HepG2 (cell line): ENCODE results near the gene APRT. TPM values are rescaled to one million over a fixed set of nuclear protein-coding genes. Genes with fewer than 3 reads are reported as not detected.

ENCODE experiments used
- HMGA1 ChIP-seq: sonication (generic); formaldehyde crosslinking; conservative IDR thresholded peaks from 2 replicates; pipeline ENCODE4 v1.4.0; 2020; ENCODE audit warnings: missing genetic modification reagents
- JDP2 ChIP-seq: sonication (generic); formaldehyde crosslinking; IDR thresholded peaks from 2 replicates; pipeline ENCODE4 v1.8.1; 2022; ENCODE audit warnings: missing genetic modification reagents, borderline replicate concordance
- KDM4B ChIP-seq: sonication (generic); formaldehyde crosslinking; IDR thresholded peaks from 2 replicates; pipeline ENCODE4 v1.4.0; 2020; ENCODE audit warnings: missing genetic modification reagents
- MXI1 ChIP-seq: IDR thresholded peaks from 3 replicates; pipeline ENCODE4 v1.6.1; 2012; ENCODE audit warnings: low read depth, low read length, inconsistent platforms, borderline replicate concordance
- PHF21A ChIP-seq: sonication (generic); formaldehyde crosslinking; IDR thresholded peaks from 2 replicates; pipeline ENCODE4 v1.5.0; 2020; ENCODE audit warnings: mild to moderate bottlenecking, missing genetic modification reagents
- RFXAP ChIP-seq: sonication (generic); formaldehyde crosslinking; IDR thresholded peaks from 2 replicates; pipeline ENCODE4 v1.4.0; 2020; ENCODE audit warnings: missing genetic modification reagents, borderline replicate concordance
- SALL2 ChIP-seq: sonication (generic); formaldehyde crosslinking; IDR thresholded peaks from 2 replicates; pipeline ENCODE4 v1.8.1; 2023; ENCODE audit warnings: mild to moderate bottlenecking, missing genetic modification reagents, inconsistent platforms
- SKI ChIP-seq: fragments of 450-650 bp; IDR thresholded peaks from one replicate; pipeline ENCODE4 v1.6.1; 2018; ENCODE audit warnings: mild to moderate bottlenecking; ENCODE audit not compliant: partially characterized antibody
- ZNF768 ChIP-seq: sonication (generic); formaldehyde crosslinking; IDR thresholded peaks from 2 replicates; pipeline ENCODE4 v1.4.0; 2020; ENCODE audit warnings: missing genetic modification reagents
- ZNF782 ChIP-seq: sonication (generic); formaldehyde crosslinking; IDR thresholded peaks from 2 replicates; pipeline ENCODE4 v1.4.0; 2020; ENCODE audit warnings: missing genetic modification reagents, mild to moderate bottlenecking, borderline replicate concordance
- ZZZ3 ChIP-seq: sonication (generic); formaldehyde crosslinking; IDR thresholded peaks from 2 replicates; pipeline ENCODE4 v1.4.0; 2020; ENCODE audit warnings: missing genetic modification reagents, mild to moderate bottlenecking, borderline replicate concordance
- polyA plus RNA-seq, 8 experiments: library from polyadenylated mRNA; depleted of rRNA in 3 of 8; stranded (reverse) in 7 of 8; unstranded in 1 of 8; fragments of >200 nt; fragmentation: Illumina TruSeq in 4 of 8; extraction: Trizol in 4 of 8; gene quantifications; 2 replicates each; pipeline versions ENCODE4 v1.2.1 to v1.2.3, GENCODE V29; 2011 to 2016; ENCODE audit warnings: low read depth in 4 of 8, missing spikeins in 1 of 8, mixed read lengths in 1 of 8; ENCODE audit not compliant: insufficient read depth in 1 of 8
- total RNA-seq, 5 experiments: library from RNA; depleted of rRNA; stranded (reverse); fragments of >200 nt; fragmentation: Illumina TruSeq; extraction: Trizol; gene quantifications; 2 replicates each; pipeline ENCODE4 v1.2.3, GENCODE V29; 2016; ENCODE audit warnings: low read depth in 1 of 5
- TF ChIP-seq, protein P1 (sequence below): sonication (generic); formaldehyde crosslinking; IDR thresholded peaks from 2 replicates; pipeline ENCODE4 v1.5.0; 2020; ENCODE audit warnings: mild to moderate bottlenecking, missing genetic modification reagents, borderline replicate concordance
- TF ChIP-seq, protein P2 (sequence below): sonication (generic); formaldehyde crosslinking; IDR thresholded peaks from 2 replicates; pipeline ENCODE4 v1.4.0; 2020; ENCODE audit warnings: missing genetic modification reagents
- TF ChIP-seq, protein P3 (sequence below): IDR thresholded peaks from 2 replicates; pipeline ENCODE4 v1.4.0; 2020; ENCODE audit warnings: mild to moderate bottlenecking, missing genetic modification reagents

APRT gene
- total and polyA plus RNA-seq, 2 of the 13 experiments (the other 11 are each of a cell fraction or from before 2014, with no cell fraction given), result 155 to 242 TPM

DNA sequence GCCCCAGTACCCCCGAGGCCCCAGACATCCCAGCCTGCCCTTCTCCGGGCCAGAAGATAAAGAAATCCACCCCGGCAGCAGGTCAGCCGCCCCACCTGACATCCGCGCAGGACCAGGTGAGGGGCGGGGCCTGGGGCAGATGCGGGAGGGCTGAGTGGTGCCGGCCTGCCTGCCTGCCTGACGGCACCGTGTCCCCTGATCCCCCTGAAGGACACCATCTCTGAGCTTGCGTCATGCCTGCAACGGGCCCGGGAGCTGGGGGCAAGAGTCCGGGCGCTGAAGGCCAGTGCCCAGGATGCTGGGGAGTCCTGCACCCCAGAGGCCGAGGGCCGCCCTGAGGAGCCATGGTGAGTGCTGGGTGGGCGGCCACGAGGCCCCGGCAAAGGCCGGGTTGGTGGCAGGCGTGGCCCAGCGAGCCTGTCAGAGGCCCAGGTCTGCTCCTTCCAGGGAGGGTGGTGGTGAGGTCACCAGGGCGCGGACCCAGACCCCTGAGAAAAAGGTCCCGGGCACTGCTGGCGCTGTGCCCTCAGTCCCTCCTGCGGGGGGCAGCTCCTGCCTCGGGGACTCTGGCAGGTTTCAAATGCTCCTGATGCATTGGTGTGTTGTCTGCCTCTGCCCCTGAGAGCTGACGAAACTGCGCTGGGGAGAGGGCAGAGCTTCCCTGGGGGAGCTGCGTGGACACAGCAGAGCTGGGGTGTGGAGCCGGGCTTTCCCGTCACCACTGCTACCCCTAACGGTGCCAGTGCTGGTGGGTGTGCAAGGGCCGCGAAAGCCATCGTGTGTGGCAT, 7.0 kb downstream of the APRT start (continued):
- TF ChIP-seq MXI1, result 0 out of 3 replicates have a peak, but pooled peaks have one; percentile 3
- no peak for TF ChIP-seq JDP2
- peak; percentile 48; the same call in 1 of the 2 replicates for TF ChIP-seq PHF21A (CRISPR knock-in tag)
- TF ChIP-seq, protein P1, sequence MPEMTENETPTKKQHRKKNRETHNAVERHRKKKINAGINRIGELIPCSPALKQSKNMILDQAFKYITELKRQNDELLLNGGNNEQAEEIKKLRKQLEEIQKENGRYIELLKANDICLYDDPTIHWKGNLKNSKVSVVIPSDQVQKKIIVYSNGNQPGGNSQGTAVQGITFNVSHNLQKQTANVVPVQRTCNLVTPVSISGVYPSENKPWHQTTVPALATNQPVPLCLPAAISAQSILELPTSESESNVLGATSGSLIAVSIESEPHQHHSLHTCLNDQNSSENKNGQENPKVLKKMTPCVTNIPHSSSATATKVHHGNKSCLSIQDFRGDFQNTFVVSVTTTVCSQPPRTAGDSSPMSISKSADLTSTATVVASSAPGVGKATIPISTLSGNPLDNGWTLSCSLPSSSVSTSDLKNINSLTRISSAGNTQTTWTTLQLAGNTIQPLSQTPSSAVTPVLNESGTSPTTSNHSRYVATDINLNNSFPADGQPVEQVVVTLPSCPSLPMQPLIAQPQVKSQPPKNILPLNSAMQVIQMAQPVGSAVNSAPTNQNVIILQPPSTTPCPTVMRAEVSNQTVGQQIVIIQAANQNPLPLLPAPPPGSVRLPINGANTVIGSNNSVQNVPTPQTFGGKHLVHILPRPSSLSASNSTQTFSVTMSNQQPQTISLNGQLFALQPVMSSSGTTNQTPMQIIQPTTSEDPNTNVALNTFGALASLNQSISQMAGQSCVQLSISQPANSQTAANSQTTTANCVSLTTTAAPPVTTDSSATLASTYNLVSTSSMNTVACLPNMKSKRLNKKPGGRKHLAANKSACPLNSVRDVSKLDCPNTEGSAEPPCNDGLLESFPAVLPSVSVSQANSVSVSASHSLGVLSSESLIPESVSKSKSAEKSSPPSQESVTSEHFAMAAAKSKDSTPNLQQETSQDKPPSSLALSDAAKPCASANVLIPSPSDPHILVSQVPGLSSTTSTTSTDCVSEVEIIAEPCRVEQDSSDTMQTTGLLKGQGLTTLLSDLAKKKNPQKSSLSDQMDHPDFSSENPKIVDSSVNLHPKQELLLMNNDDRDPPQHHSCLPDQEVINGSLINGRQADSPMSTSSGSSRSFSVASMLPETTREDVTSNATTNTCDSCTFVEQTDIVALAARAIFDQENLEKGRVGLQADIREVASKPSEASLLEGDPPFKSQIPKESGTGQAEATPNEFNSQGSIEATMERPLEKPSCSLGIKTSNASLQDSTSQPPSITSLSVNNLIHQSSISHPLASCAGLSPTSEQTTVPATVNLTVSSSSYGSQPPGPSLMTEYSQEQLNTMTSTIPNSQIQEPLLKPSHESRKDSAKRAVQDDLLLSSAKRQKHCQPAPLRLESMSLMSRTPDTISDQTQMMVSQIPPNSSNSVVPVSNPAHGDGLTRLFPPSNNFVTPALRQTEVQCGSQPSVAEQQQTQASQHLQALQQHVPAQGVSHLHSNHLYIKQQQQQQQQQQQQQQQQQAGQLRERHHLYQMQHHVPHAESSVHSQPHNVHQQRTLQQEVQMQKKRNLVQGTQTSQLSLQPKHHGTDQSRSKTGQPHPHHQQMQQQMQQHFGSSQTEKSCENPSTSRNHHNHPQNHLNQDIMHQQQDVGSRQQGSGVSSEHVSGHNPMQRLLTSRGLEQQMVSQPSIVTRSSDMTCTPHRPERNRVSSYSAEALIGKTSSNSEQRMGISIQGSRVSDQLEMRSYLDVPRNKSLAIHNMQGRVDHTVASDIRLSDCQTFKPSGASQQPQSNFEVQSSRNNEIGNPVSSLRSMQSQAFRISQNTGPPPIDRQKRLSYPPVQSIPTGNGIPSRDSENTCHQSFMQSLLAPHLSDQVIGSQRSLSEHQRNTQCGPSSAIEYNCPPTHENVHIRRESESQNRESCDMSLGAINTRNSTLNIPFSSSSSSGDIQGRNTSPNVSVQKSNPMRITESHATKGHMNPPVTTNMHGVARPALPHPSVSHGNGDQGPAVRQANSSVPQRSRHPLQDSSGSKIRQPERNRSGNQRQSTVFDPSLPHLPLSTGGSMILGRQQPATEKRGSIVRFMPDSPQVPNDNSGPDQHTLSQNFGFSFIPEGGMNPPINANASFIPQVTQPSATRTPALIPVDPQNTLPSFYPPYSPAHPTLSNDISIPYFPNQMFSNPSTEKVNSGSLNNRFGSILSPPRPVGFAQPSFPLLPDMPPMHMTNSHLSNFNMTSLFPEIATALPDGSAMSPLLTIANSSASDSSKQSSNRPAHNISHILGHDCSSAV (CRISPR knock-in tag), result no peak
- TF ChIP-seq RFXAP, result no peak
- TF ChIP-seq ZZZ3, result 0 out of 2 replicates have a peak, but pooled peaks have one; percentile 45
- TF ChIP-seq, protein P2, sequence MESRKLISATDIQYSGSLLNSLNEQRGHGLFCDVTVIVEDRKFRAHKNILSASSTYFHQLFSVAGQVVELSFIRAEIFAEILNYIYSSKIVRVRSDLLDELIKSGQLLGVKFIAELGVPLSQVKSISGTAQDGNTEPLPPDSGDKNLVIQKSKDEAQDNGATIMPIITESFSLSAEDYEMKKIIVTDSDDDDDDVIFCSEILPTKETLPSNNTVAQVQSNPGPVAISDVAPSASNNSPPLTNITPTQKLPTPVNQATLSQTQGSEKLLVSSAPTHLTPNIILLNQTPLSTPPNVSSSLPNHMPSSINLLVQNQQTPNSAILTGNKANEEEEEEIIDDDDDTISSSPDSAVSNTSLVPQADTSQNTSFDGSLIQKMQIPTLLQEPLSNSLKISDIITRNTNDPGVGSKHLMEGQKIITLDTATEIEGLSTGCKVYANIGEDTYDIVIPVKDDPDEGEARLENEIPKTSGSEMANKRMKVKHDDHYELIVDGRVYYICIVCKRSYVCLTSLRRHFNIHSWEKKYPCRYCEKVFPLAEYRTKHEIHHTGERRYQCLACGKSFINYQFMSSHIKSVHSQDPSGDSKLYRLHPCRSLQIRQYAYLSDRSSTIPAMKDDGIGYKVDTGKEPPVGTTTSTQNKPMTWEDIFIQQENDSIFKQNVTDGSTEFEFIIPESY (CRISPR knock-in tag), result peak; percentile 72
- TF ChIP-seq SALL2, result no peak
- TF ChIP-seq KDM4B (CRISPR knock-in tag), result 0 out of 2 replicates have a peak, but pooled peaks have one; percentile 16
- TF ChIP-seq HMGA1 (CRISPR knock-in tag), result no peak
- TF ChIP-seq SKI, result no peak
- peak; percentile 66; the same call in 1 of the 2 replicates for TF ChIP-seq ZNF768 (CRISPR knock-in tag)
- TF ChIP-seq, protein P3, sequence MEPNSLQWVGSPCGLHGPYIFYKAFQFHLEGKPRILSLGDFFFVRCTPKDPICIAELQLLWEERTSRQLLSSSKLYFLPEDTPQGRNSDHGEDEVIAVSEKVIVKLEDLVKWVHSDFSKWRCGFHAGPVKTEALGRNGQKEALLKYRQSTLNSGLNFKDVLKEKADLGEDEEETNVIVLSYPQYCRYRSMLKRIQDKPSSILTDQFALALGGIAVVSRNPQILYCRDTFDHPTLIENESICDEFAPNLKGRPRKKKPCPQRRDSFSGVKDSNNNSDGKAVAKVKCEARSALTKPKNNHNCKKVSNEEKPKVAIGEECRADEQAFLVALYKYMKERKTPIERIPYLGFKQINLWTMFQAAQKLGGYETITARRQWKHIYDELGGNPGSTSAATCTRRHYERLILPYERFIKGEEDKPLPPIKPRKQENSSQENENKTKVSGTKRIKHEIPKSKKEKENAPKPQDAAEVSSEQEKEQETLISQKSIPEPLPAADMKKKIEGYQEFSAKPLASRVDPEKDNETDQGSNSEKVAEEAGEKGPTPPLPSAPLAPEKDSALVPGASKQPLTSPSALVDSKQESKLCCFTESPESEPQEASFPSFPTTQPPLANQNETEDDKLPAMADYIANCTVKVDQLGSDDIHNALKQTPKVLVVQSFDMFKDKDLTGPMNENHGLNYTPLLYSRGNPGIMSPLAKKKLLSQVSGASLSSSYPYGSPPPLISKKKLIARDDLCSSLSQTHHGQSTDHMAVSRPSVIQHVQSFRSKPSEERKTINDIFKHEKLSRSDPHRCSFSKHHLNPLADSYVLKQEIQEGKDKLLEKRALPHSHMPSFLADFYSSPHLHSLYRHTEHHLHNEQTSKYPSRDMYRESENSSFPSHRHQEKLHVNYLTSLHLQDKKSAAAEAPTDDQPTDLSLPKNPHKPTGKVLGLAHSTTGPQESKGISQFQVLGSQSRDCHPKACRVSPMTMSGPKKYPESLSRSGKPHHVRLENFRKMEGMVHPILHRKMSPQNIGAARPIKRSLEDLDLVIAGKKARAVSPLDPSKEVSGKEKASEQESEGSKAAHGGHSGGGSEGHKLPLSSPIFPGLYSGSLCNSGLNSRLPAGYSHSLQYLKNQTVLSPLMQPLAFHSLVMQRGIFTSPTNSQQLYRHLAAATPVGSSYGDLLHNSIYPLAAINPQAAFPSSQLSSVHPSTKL (CRISPR knock-in tag), result peak; percentile 54; the same call in 1 of the 2 replicates
- 0 out of 2 replicates have a peak, but pooled peaks have one; percentile 62 for TF ChIP-seq ZNF782
